ENCODE data around the gene ITPRIP.
A peak's percentile ranks its signal among the peaks of the same experiment; 100 is the strongest.

Gene ITPRIP

GRCh38 chr10:104299031-104299904 is 39.0 kb downstream of the ITPRIP start:
- H3K4me3 ChIP-seq (ENCODE audit: low read depth, low read length), result peak overlapping the region; percentile 32
- ChIA-PET CTCF (interaction anchor here (0.7 to 4.0 kb wide), 20 partner anchors 9 to 169 kb away, joined by 3 to 77 read pairs (median 6); partner anchors contain the start of genes CFAP58 and ITPRIP), POLR2A (interaction anchor here (0.8 to 2.9 kb wide), 4 partner anchors 26 to 178 kb away, joined by 3 to 21 read pairs (median 4); partner anchors contain the start of genes ITPRIP and SFR1)
- DNase-seq (ENCODE audit: low read depth, low spot score), result no peak
- no peak for TF ChIP-seq CTCF (IDR thresholded peaks at IDR 0.05; ENCODE audit: insufficient read depth, low read length, missing control alignments)

- DNase-seq (ENCODE audit: low read depth, low spot score), result no peak
- H3K4me3 ChIP-seq (ENCODE audit: low read depth, low read length), result no peak overlapping the region
- POLR2A ChIA-PET, result interaction anchor here (2.9 kb wide), 1 partner anchor 31 kb away, joined by 21 read pairs; no protein-coding TSS in a partner anchor
- TF ChIP-seq CTCF (IDR thresholded peaks at IDR 0.05; ENCODE audit: insufficient read depth, low read length, missing control alignments), result peak; percentile 79
- CTCF ChIA-PET, result interaction anchor here (0.7 to 15.9 kb wide), 18 partner anchors 7 to 53 kb away, joined by 3 to 659 read pairs (median 8); partner anchors contain the start of genes CFAP58 and ITPRIP
Observed at GRCh38 chr10:104297697-104298660, 40.3 kb downstream of the ITPRIP start.

GRCh38 chr10:104296687-104297436 is 41.4 kb downstream of the ITPRIP start:
- ChIA-PET CTCF (interaction anchor here (0.7 to 15.9 kb wide), 5 partner anchors 12 to 53 kb away, joined by 4 to 659 read pairs (median 234); partner anchors contain the start of gene CFAP58), POLR2A (no interaction called here)
- TF ChIP-seq CTCF (IDR thresholded peaks at IDR 0.05; ENCODE audit: insufficient read depth, low read length, missing control alignments), result no peak
- no peak overlapping the region for H3K4me3 ChIP-seq (ENCODE audit: low read depth, low read length)
- DNase-seq (ENCODE audit: low read depth, low spot score), result no peak

- H3K4me3 ChIP-seq (ENCODE audit: low read depth, low read length), result no peak overlapping the region
- ChIA-PET POLR2A (interaction anchor here (1.6 kb wide), 1 partner anchor 19 kb away, joined by 4 read pairs; no protein-coding TSS in a partner anchor), CTCF (interaction anchor here (2.6 to 15.9 kb wide), 7 partner anchors 8 to 56 kb away, joined by 17 to 659 read pairs (median 108); partner anchors contain the start of genes CFAP58 and ITPRIP)
- no peak for DNase-seq (ENCODE audit: low read depth, low spot score)
- TF ChIP-seq CTCF (IDR thresholded peaks at IDR 0.05; ENCODE audit: insufficient read depth, low read length, missing control alignments), result no peak
Observed at GRCh38 chr10:104293781-104294321, 44.4 kb downstream of the ITPRIP start.

- DNase-seq (ENCODE audit: low read depth, low spot score), result no peak
- H3K4me3 ChIP-seq (ENCODE audit: low read depth, low read length), result no peak overlapping the region
- CTCF ChIA-PET, result interaction anchor here (0.8 to 15.9 kb wide), 11 partner anchors 15 to 172 kb away, joined by 3 to 659 read pairs (median 27); partner anchors contain the start of genes CFAP58, ITPRIP and SFR1
- POLR2A ChIA-PET, result interaction anchor here (1.1 to 1.6 kb wide), 2 partner anchors 18 to 37 kb away, joined by 4 read pairs; no protein-coding TSS in a partner anchor
- no peak for TF ChIP-seq CTCF (IDR thresholded peaks at IDR 0.05; ENCODE audit: insufficient read depth, low read length, missing control alignments)
Observed at GRCh38 chr10:104293011-104293410, 45.3 kb downstream of the ITPRIP start.
